Kidney capillary endothelial cell (primary cell): Measurements from ENCODE around the gene CAGE1.
"Not testable (repeated sequence)": the region's sequence is repeated elsewhere in the genome, so short reads cannot be mapped to it uniquely, and the experiment has no call there.

Experiments
- DNase-seq: peaks from one replicate; pipeline ENCODE4 v3.0.0-alpha.2; 2018; ENCODE audit warnings: low spot score

The CAGE1 gene

GRCh38 chr6:7409740-7410139 lies 20.2 kb upstream of the CAGE1 start:
- no peak for DNase-seq

DNA sequence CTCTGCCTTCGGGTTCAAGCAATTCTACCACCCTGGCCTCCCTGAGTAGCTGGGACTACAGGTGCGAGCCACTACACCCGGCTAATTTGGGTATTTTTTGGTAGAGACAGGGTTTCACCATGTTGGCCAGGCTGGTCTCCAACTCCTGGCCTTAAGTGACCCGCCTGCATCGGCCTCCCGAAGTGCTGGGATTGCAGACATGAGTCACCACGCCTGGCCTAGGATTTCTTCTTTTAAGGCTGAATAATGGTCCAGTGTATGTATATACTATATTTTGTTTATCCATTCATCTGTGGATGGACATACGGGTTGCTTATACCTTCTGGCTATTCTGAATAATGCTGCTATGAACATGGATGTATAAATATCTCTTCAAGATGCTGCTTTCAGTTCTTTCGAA lies 17.2 kb upstream of the CAGE1 start:
- no peak for DNase-seq

DNA sequence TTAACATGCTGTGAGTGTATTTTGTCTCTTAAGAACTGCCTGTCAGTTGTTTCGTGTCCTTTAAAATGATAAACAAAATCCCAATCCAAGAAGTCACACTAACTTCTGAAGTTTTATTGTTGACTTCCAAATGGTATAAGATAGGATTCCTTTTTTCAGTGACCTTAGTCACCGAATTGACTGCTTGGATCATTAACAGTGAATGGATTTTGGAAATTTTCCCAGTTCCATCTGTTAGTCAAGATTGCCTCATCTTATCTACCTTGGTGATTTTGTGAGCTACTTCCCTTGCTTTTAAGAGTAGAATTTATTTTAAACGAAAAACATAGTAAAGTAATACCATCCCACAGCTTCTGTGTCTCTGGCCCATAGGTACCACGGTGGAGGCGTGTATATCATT lies 15.0 kb upstream of the CAGE1 start:
- DNase-seq: no peak

DNA sequence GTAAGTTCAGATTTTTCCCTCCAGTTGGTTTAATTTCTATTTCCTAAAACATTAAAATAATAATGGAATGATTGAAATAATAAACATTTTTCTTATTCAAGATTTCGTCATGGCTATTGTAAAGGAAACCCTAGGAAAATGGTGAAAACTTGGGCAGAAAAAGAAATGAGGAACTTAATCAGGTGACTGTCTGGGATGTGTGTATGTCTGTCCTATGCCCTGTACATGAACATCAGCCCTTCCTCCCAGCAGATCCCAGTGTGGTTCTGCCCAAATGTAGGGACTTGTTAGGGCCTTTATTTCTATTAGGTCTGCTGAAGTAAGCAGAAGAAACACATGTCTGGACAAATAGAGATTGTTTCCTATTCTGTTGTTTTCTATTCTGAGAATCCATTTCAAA lies 13.2 kb upstream of the CAGE1 start:
- DNase-seq: no peak

DNA sequence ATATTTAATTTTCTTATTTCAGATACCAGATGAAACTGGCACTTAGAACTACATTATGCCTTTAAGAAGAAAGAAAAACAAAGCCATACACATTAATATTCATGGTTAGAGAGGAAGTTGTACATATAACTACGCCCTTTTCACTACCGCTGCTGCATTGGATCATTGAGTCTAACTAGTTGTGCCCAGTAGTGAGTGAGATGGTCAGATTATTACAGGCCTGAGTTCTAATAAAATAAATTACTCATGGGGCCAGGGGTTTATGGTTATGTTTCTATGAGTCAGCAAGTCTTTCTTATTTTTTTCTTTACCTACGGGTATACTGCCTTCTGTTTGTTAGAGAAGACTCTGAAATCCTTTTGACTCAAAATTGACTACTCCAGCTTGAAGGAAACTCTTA lies 11.5 kb upstream of the CAGE1 start:
- DNase-seq: no peak

DNA sequence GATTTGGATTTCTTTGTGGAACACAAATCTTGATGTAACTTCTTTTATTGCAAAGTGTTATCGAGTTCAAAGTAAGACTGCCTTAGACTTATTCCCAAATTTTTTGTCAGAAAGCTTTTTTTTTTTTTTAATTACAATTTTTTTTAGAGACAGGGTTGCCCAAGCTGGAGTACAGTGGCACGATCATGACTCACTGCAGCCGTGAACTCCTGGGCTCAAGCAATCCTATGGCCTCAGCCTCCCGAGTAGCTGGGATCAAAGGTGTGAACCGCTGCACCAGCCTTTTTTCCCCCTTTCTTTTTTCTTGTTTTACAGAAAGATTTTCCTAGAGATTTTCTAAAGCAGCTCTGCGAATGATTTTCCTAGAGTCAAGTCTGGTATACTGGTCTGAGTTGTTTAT lies 2.9 kb upstream of the CAGE1 start:
- DNase-seq: no peak

DNA sequence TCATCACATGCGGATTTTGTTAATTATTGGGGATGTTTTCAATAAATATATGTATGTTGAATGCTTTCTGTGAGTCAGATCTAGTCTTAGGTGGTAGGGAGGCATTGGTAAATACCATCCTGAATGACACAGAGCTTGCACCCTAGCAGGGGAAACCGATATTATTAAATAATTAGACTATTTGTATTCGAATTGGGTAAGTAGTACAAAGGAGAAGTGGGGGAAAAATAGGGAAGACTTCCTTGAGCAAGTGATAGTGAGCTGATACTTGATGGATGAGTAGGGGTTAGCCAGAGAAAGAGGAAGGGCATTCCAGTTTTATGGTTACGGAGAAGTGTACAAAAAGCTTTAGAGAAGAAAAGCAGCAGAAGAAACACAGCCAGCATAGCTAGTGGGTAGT lies 1.6 kb upstream of the CAGE1 start:
- no peak for DNase-seq

- DNase-seq: no peak
Observed at GRCh38 chr6:7390226-7390878, 810 bp upstream of the CAGE1 start.

- DNase-seq: no peak
Observed at GRCh38 chr6:7389162-7389450, 436 bp downstream of the CAGE1 start.

DNA sequence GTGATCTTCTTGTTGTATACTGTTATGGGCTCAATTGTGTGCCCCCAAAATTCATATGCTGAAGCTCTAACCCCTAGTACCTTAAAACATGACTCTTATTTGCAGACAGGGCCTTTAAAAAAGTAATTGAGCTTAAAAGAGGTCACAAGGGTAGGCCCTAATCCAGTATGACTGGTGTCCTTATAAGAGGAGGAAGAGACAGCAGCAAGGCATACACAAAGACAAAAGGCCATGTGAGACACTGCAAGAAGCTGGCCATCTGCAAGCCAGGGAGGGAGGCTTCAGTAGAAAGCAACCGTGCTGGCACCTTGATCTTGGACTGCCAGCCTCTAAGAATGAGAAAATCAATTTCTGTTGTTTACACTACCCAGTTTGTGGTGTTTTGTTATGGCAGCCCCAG lies 8.4 kb downstream of the CAGE1 start:
- no peak for DNase-seq

GRCh38 chr6:7378740-7379139 lies 10.8 kb downstream of the CAGE1 start:
- no peak for DNase-seq

DNA sequence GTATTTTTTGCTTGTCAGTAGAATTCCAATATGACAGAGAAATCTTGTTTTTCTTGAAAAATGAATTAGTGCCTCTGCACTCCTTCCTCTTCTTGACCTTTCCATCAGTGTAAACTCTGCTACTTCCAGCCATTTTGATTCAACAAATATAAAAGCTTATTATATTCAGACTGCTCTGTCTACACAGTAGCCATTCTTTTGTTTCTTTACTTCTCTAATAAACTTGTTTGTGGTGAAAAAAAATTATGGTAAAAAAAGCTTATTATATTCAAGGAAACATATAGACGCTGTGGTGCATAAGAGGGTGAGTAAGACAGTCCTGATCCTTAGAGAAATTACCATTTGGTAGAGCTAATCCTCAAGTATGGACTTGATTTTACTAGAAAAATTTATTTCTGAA lies 11.6 kb downstream of the CAGE1 start:
- no peak for DNase-seq

- no peak for DNase-seq
Observed at GRCh38 chr6:7373739-7374138, 15.8 kb downstream of the CAGE1 start.

DNA sequence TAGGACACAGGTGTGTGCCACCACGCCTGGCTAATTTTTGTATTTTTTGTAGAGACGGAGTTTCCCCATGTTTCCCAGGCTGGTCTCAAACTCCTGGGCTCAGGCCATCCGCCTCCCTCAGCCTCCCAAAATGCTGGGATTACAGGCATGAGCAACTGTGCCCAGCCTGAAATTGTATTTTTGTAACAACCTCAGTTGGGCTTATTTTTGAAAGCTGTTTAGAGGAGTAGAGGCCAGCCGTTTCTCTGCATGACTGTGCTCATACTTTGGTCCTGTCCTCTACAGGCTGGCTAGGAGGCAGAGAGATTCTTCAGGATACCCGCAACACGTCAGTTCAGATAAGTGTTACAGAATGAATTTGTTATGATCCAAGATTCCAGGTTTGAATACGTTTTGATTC lies 22.1 kb downstream of the CAGE1 start:
- no peak for DNase-seq

DNA sequence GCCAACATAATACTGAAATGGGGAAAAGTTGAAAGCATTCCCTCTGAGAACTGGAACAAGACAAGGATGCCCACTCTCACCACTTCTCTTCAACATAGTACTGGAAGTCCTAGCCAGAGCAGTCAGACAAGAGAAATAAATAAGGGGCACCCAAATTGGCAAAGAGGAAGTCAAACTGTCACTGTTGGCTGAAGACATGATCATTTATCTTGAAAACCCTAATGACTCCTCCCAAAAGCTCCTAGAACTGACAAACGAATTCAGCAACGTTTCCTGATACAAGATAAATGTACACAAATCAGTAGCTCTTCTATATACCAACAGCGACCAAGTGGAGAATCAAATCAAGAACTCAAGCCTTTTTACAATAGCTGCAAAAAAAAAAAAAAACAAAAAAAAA lies 37.6 kb downstream of the CAGE1 start:
- DNase-seq: not testable (repeated sequence)

DNA sequence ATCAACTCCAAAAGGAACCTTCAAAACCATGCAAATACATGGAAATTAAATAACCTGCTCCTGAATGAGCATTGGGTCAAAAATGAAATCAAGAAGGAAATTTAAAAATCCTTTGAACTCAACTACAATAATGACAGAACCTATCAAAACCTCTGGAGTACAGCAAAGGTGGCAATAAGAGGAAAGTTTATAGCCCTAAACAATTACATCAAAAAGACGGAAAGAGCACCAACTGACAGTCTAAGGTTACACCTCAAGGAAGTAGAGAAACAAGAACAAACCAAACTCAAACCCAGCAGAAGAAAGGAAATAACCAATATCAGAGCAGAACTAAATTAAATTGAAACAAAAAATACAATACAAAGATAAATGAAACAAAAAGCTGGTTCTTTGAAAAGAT lies 39.0 kb downstream of the CAGE1 start:
- DNase-seq: not testable (repeated sequence)

DNA sequence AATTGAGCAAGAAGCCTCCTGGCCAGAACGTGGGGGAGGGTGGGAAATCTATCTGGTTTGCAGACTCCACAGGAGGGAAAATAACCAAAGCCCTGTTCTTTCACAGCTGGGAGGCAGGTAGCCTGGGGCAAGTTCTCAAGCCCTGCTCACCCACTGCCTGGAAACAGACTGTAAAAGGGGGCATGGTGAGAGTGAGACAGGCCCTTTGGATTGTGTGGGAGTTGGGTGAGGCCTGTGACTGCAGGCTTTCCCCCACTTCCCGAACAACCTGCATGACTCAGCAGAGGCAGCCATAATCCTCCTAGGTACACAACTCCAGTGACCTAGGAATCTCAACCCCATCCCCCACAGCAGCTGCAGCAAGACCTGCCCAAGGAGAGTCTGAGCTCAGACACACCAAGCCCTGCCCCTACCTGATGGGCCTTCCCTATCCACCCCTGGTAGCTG lies 42.0 kb downstream of the CAGE1 start:
- not testable (repeated sequence) for DNase-seq

DNA sequence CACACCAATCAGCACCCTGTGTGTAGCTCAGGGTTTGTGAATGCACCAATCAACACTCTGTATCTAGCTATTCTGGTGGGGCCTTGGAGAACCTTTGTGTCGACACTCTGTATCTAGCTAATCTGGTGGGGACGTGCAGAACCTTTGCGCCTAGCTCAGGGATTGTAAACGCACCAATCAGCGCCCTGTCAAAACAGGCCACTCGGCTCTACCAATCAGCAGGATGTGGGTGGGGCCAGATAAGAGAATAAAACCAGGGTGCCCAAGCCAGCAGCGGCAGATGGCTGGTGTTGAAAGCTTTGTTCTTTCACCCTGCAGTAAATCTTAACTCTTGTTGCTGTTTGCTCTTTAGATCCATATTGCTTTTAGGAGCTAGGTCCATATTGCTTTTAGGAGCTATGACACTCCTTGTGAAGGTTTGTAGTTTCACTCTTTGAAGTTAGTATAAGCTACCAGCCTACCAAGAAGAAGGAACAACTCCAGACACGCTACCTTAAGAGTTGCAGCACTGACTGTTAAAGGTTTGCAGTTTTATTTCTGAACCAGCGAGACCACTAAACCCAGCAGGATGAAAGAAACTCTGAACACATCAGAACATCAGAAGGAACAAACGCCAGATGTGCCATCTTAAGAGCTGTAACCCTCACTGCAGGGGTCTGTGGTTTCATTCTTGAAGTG lies 44.6 kb downstream of the CAGE1 start:
- not testable (repeated sequence) for DNase-seq

- DNase-seq: no peak
Observed at GRCh38 chr6:7343546-7344475, 45.7 kb downstream of the CAGE1 start.

GRCh38 chr6:7341989-7342742 lies 47.4 kb downstream of the CAGE1 start:
- no peak for DNase-seq

- DNase-seq: no peak
Observed at GRCh38 chr6:7341271-7341670, 48.3 kb downstream of the CAGE1 start.

- not testable (repeated sequence) for DNase-seq
Observed at GRCh38 chr6:7339007-7339732, 50.4 kb downstream of the CAGE1 start.
